Left ventricle myocardium inferior (tissue), 1 donor: ENCODE results near the gene NCK1. TPM values are rescaled to one million over a fixed set of nuclear protein-coding genes. Genes with fewer than 3 reads are reported as not detected.
"Not testable (repeated sequence)": the region's sequence is repeated elsewhere in the genome, so short reads cannot be mapped to it uniquely, and the experiment has no call there.

ENCODE experiments used
- DNase-seq: peaks from one replicate; pipeline ENCODE4 v3.0.0-alpha.2; 2020
- H3K27ac ChIP-seq: fragments of 200-600 bp; replicated peaks from 2 replicates; pipeline ENCODE4 v1.8.0; 2021
- H3K27me3 ChIP-seq: fragments of 200-600 bp; 2 replicates; pipeline ENCODE4 v1.8.0; 2021; ENCODE audit warnings: low read depth
- H3K36me3 ChIP-seq: fragments of 200-600 bp; 2 replicates; pipeline ENCODE4 v1.8.0; 2021
- H3K4me1 ChIP-seq: fragments of 200-600 bp; 2 replicates; pipeline ENCODE4 v1.8.0; 2021
- H3K4me3 ChIP-seq: fragments of 200-600 bp; 2 replicates; pipeline ENCODE4 v1.8.0; 2021; ENCODE audit warnings: mild to moderate bottlenecking, moderate library complexity
- H3K9me3 ChIP-seq: fragments of 200-600 bp; replicated peaks from 2 replicates; pipeline ENCODE4 v1.8.0; 2021
- intact Hi-C: fragments of 100-400 bp; cut with micrococcal nuclease; formaldehyde crosslinking; loops from one replicate; pipeline ENCODE4 v1.11.0; 2022
- total RNA-seq: library from RNA; stranded (reverse); fragmentation: NEBNext Ultra II Directional; extraction: Animal tissue kit (Norgen Biotek cat#: 25700); gene quantifications from one replicate; pipeline ENCODE4 v1.2.1, GENCODE V29; 2021
- TF ChIP-seq, protein P1 (sequence below): fragments of 200-600 bp; IDR thresholded peaks from 2 replicates; pipeline ENCODE4 v1.8.0; 2021; ENCODE audit warnings: antibody characterized with exemption, mild to moderate bottlenecking, borderline replicate concordance
- donor health status: DM: no; HTN: yes; CAD: no; lungs with severe emphysema.

Gene NCK1
- total RNA-seq, 1 donor from 2014 or later = 23.6 TPM

GRCh38 chr3:136958939-136959338 is 96.9 kb downstream of the NCK1 start:
- Histone ChIP-seq H3K4me3 (no peak overlapping the region), H3K27ac (no peak overlapping the region), H3K4me1 (no peaks in the 10 kb centered on the region), H3K36me3 (no peaks in the 10 kb centered on the region), H3K27me3 (no peaks in the 10 kb centered on the region), H3K9me3 (no peaks in the 10 kb centered on the region)
- DNase-seq = no peak
- intact Hi-C loops = no loop called here
- TF ChIP-seq, protein P1, sequence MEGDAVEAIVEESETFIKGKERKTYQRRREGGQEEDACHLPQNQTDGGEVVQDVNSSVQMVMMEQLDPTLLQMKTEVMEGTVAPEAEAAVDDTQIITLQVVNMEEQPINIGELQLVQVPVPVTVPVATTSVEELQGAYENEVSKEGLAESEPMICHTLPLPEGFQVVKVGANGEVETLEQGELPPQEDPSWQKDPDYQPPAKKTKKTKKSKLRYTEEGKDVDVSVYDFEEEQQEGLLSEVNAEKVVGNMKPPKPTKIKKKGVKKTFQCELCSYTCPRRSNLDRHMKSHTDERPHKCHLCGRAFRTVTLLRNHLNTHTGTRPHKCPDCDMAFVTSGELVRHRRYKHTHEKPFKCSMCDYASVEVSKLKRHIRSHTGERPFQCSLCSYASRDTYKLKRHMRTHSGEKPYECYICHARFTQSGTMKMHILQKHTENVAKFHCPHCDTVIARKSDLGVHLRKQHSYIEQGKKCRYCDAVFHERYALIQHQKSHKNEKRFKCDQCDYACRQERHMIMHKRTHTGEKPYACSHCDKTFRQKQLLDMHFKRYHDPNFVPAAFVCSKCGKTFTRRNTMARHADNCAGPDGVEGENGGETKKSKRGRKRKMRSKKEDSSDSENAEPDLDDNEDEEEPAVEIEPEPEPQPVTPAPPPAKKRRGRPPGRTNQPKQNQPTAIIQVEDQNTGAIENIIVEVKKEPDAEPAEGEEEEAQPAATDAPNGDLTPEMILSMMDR = no peak

- Histone ChIP-seq H3K4me3 (no peak overlapping the region), H3K27me3 (no peaks in the 10 kb centered on the region), H3K4me1 (no peaks in the 10 kb centered on the region), H3K36me3 (no peaks in the 10 kb centered on the region), H3K9me3 (no peaks in the 10 kb centered on the region), H3K27ac (no peak overlapping the region)
- DNase-seq = no peak
- intact Hi-C loops = no loop called here
- TF ChIP-seq, protein P1 = no peak
Observed at GRCh38 chr3:136959599-136959998, 97.6 kb downstream of the NCK1 start.

- H3K27me3 ChIP-seq = no peaks in the 10 kb centered on the region
- no peak overlapping the region for H3K27ac ChIP-seq
- no peak overlapping the region for H3K4me3 ChIP-seq
- no peaks in the 10 kb centered on the region for H3K36me3 ChIP-seq
- TF ChIP-seq, protein P1 = no peak
- H3K9me3 ChIP-seq = no peaks in the 10 kb centered on the region
- H3K4me1 ChIP-seq = no peaks in the 10 kb centered on the region
- intact Hi-C loops = no loop called here
- DNase-seq = no peak
Observed at GRCh38 chr3:136960838-136961836, 99.1 kb downstream of the NCK1 start.

- DNase-seq = no peak
- intact Hi-C loops = no loop called here
- no peaks in the 10 kb centered on the region for H3K27me3 ChIP-seq
- H3K27ac ChIP-seq = no peak overlapping the region
- TF ChIP-seq, protein P1 = no peak
- no peaks in the 10 kb centered on the region for H3K36me3 ChIP-seq
- H3K4me3 ChIP-seq = no peak overlapping the region
- H3K4me1 ChIP-seq = no peaks in the 10 kb centered on the region
- no peaks in the 10 kb centered on the region for H3K9me3 ChIP-seq
Observed at GRCh38 chr3:136962927-136963326, 100.9 kb downstream of the NCK1 start.

GRCh38 chr3:136969539-136969938 is 107.5 kb downstream of the NCK1 start:
- H3K36me3 ChIP-seq, H3K4me1 ChIP-seq, DNase-seq, H3K4me3 ChIP-seq, H3K27ac ChIP-seq, intact Hi-C loops, H3K27me3 ChIP-seq: not testable (repeated sequence)
- H3K9me3 ChIP-seq = peaks cover 21% of the 10 kb centered on the region

- TF ChIP-seq, protein P1 = no peak
- no peak for DNase-seq
- intact Hi-C loops = no loop called here
- Histone ChIP-seq H3K4me1 (no peaks in the 10 kb centered on the region), H3K9me3 (peaks cover 30% of the 10 kb centered on the region), H3K4me3 (no peak overlapping the region), H3K27ac (no peak overlapping the region), H3K36me3 (no peaks in the 10 kb centered on the region), H3K27me3 (no peaks in the 10 kb centered on the region)
Observed at GRCh38 chr3:136973352-136973751, 111.3 kb downstream of the NCK1 start.
